HepG2 (cell line): ENCODE data around the gene JMJD8. TPM values are rescaled to one million over a fixed set of nuclear protein-coding genes. Genes with fewer than 3 reads are reported as not detected.

ENCODE experiments used
- ASH2L ChIP-seq: fragments of 300-600, 200-600 bp; sonication (generic); IDR thresholded peaks from 2 replicates; pipeline ENCODE4 v1.7.0; 2017; ENCODE audit warnings: low read depth, mild to moderate bottlenecking, moderate library complexity, mixed read lengths, low read length; ENCODE audit not compliant: insufficient read length
- ELF4 ChIP-seq: sonication (generic); formaldehyde crosslinking; IDR thresholded peaks from 2 replicates; pipeline ENCODE4 v1.5.0; 2020; ENCODE audit warnings: missing genetic modification reagents, mild to moderate bottlenecking, moderate library complexity, borderline replicate concordance
- JUND ChIP-seq: sonication (generic); formaldehyde crosslinking; IDR thresholded peaks from 2 replicates; pipeline ENCODE4 v1.8.0; 2022; ENCODE audit warnings: mild to moderate bottlenecking, missing genetic modification reagents
- KDM1A ChIP-seq: IDR thresholded peaks from 2 replicates; pipeline ENCODE4 v1.6.1; 2016; ENCODE audit warnings: missing compliant biosample characterization
- NR3C1 ChIP-seq: sonication (generic); formaldehyde crosslinking; IDR thresholded peaks from 2 replicates; pipeline ENCODE4 v1.4.0; 2020; ENCODE audit warnings: missing genetic modification reagents
- RARG ChIP-seq: sonication (generic); formaldehyde crosslinking; IDR thresholded peaks from 2 replicates; pipeline ENCODE4 v1.4.0; 2020; ENCODE audit warnings: low read depth, mild to moderate bottlenecking, missing genetic modification reagents
- TCF7L2 ChIP-seq: IDR thresholded peaks from 2 replicates; pipeline ENCODE4 v1.6.1; 2011; ENCODE audit warnings: mild to moderate bottlenecking, low read depth, low read length, moderate library complexity
- ZEB1 ChIP-seq: IDR thresholded peaks from 2 replicates; pipeline ENCODE4 v1.6.1; 2012; ENCODE audit warnings: mild to moderate bottlenecking, low read depth, inconsistent platforms; ENCODE audit not compliant: insufficient replicate concordance
- ZFAT ChIP-seq: sonication (generic); formaldehyde crosslinking; conservative IDR thresholded peaks from 2 replicates; pipeline ENCODE4 v1.8.1; 2023; ENCODE audit warnings: missing genetic modification reagents, inconsistent platforms
- ZNF160 ChIP-seq: sonication (generic); formaldehyde crosslinking; IDR thresholded peaks from 2 replicates; pipeline ENCODE4 v1.8.0; 2022; ENCODE audit warnings: mild to moderate bottlenecking, inconsistent platforms, missing genetic modification reagents
- ZNF354B ChIP-seq: sonication (generic); formaldehyde crosslinking; IDR thresholded peaks from 2 replicates; pipeline ENCODE4 v1.8.0; 2022; ENCODE audit warnings: mild to moderate bottlenecking, missing genetic modification reagents
- ZNF451 ChIP-seq: sonication (generic); formaldehyde crosslinking; IDR thresholded peaks from 2 replicates; pipeline ENCODE4 v1.5.0; 2020; ENCODE audit warnings: mild to moderate bottlenecking, missing genetic modification reagents
- ZNF552 ChIP-seq: sonication (generic); formaldehyde crosslinking; IDR thresholded peaks from 2 replicates; pipeline ENCODE4 v1.9.0; 2022; ENCODE audit warnings: missing genetic modification reagents, mild to moderate bottlenecking, borderline replicate concordance
- ZNF652 ChIP-seq: IDR thresholded peaks from 2 replicates; pipeline ENCODE4 v1.6.1; 2016; ENCODE audit warnings: low read depth, borderline replicate concordance
- ZNF660 ChIP-seq: sonication (generic); formaldehyde crosslinking; IDR thresholded peaks from 2 replicates; pipeline ENCODE4 v1.5.1; 2020; ENCODE audit warnings: mild to moderate bottlenecking, low read depth, missing genetic modification reagents, borderline replicate concordance
- ZNF703 ChIP-seq: sonication (generic); formaldehyde crosslinking; IDR thresholded peaks from 2 replicates; pipeline ENCODE4 v1.5.1; 2020; ENCODE audit warnings: missing genetic modification reagents, mild to moderate bottlenecking, moderate library complexity, borderline replicate concordance
- polyA plus RNA-seq, 8 experiments: library from polyadenylated mRNA; depleted of rRNA in 3 of 8; stranded (reverse) in 7 of 8; unstranded in 1 of 8; fragments of >200 nt; fragmentation: Illumina TruSeq in 4 of 8; extraction: Trizol in 4 of 8; gene quantifications; 2 replicates each; pipeline versions ENCODE4 v1.2.1 to v1.2.3, GENCODE V29; 2011 to 2016; ENCODE audit warnings: low read depth in 4 of 8, missing spikeins in 1 of 8, mixed read lengths in 1 of 8; ENCODE audit not compliant: insufficient read depth in 1 of 8
- total RNA-seq, 5 experiments: library from RNA; depleted of rRNA; stranded (reverse); fragments of >200 nt; fragmentation: Illumina TruSeq; extraction: Trizol; gene quantifications; 2 replicates each; pipeline ENCODE4 v1.2.3, GENCODE V29; 2016; ENCODE audit warnings: low read depth in 1 of 5
- TF ChIP-seq, protein P1 (sequence below): IDR thresholded peaks from 2 replicates; pipeline ENCODE4 v1.6.1; 2016; ENCODE audit warnings: low read depth, borderline replicate concordance
- TF ChIP-seq, protein P2 (sequence below): sonication (generic); formaldehyde crosslinking; IDR thresholded peaks from 2 replicates; pipeline ENCODE4 v1.4.0; 2020; ENCODE audit warnings: mild to moderate bottlenecking, missing genetic modification reagents
- TF ChIP-seq, protein P3 (sequence below): sonication (generic); formaldehyde crosslinking; IDR thresholded peaks from 2 replicates; pipeline ENCODE4 v1.8.0; 2023; ENCODE audit warnings: mild to moderate bottlenecking, missing genetic modification reagents
- TF ChIP-seq, protein P4 (sequence below): sonication (generic); formaldehyde crosslinking; IDR thresholded peaks from 2 replicates; pipeline ENCODE4 v1.4.0; 2020; ENCODE audit warnings: missing genetic modification reagents
- TF ChIP-seq, protein P5 (sequence below): sonication (generic); formaldehyde crosslinking; IDR thresholded peaks from 2 replicates; pipeline ENCODE4 v1.9.0; 2021; ENCODE audit warnings: missing genetic modification reagents, borderline replicate concordance

JMJD8 gene
- total and polyA plus RNA-seq, 2 of the 13 experiments (the other 11 are each of a cell fraction or from before 2014, with no cell fraction given), result 2.6 to 11.8 TPM

DNA sequence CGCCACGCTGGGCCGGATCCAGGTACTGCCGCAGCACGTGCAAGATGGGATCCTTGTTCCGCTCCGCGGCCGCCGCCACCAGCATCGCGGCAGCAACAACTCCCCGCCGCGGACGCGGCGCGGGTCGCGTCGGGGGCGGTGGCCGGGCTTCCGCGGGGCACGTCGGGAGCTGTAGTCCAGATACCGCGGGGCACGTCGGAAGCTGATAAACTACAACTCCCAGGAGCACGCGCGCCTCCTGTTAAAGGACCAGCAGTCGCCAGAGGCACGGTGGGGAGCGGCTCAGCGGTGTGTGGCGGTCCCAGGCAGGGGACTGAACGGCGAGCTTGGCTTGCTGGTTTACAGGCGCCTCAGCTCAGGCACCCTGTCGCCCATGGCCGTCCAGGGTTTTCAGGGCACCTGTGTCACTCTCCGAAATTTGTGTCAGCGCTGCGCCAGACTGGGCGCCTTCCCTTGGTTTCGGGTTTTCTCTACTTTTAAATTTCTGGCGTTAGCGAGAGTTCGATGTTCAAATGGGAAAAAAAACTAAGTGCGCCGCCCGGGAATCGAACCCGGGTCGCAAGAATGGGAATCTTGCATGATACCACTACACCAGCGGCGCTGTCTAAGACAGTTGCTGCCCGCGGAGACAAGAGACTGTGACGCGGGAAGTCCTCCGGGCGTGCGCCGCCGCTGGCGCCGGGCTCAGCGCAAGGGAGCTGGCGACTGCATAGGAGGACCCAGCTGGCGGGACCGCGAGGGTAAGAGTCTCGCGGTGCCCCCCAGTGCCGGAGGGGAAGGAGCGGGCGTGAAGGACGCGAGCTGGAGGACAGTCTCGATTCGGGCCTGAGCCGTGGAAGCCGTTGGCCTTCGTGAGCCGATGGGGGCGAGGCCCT, 47.7 kb downstream of the JMJD8 start, which contains the start of gene METTL26 (continued):
- no peak; the same call in 1 of the 2 replicates for TF ChIP-seq ZNF552 (CRISPR knock-in tag)
- TF ChIP-seq, protein P1, sequence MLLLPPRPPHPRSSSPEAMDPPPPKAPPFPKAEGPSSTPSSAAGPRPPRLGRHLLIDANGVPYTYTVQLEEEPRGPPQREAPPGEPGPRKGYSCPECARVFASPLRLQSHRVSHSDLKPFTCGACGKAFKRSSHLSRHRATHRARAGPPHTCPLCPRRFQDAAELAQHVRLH, result peak; percentile 23; the same call in 1 of the 2 replicates
- TF ChIP-seq ZNF451 (CRISPR knock-in tag), result no peak
- no peak for TF ChIP-seq NR3C1 (CRISPR knock-in tag)
- TF ChIP-seq KDM1A (CRISPR knock-in tag), result no peak; the same call in 1 of the 2 replicates
- TF ChIP-seq, protein P2, sequence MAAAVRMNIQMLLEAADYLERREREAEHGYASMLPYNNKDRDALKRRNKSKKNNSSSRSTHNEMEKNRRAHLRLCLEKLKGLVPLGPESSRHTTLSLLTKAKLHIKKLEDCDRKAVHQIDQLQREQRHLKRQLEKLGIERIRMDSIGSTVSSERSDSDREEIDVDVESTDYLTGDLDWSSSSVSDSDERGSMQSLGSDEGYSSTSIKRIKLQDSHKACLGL (CRISPR knock-in tag), result peak; percentile 75
- TF ChIP-seq ELF4 (CRISPR knock-in tag), result no peak
- TF ChIP-seq ZNF703 (CRISPR knock-in tag), result peak; percentile 41; the same call in 1 of the 2 replicates
- TF ChIP-seq ZNF652 (CRISPR knock-in tag), result no peak
- no peak for TF ChIP-seq ZNF660
- TF ChIP-seq ZNF160 (CRISPR knock-in tag), result no peak; the same call in 1 of the 2 replicates
- no peak for TF ChIP-seq ZFAT (CRISPR knock-in tag)
- peak; percentile 52; the same call in 1 of the 2 replicates for TF ChIP-seq ZNF354B (CRISPR knock-in tag)
- TF ChIP-seq ASH2L, result peak; percentile 84
- TF ChIP-seq, protein P3, sequence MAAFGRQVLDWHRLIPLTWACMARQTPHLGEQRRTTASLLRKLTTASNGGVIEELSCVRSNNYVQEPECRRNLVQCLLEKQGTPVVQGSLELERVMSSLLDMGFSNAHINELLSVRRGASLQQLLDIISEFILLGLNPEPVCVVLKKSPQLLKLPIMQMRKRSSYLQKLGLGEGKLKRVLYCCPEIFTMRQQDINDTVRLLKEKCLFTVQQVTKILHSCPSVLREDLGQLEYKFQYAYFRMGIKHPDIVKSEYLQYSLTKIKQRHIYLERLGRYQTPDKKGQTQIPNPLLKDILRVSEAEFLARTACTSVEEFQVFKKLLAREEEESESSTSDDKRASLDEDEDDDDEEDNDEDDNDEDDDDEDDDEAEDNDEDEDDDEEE (CRISPR knock-in tag), result peak; percentile 94
- TF ChIP-seq, protein P4, sequence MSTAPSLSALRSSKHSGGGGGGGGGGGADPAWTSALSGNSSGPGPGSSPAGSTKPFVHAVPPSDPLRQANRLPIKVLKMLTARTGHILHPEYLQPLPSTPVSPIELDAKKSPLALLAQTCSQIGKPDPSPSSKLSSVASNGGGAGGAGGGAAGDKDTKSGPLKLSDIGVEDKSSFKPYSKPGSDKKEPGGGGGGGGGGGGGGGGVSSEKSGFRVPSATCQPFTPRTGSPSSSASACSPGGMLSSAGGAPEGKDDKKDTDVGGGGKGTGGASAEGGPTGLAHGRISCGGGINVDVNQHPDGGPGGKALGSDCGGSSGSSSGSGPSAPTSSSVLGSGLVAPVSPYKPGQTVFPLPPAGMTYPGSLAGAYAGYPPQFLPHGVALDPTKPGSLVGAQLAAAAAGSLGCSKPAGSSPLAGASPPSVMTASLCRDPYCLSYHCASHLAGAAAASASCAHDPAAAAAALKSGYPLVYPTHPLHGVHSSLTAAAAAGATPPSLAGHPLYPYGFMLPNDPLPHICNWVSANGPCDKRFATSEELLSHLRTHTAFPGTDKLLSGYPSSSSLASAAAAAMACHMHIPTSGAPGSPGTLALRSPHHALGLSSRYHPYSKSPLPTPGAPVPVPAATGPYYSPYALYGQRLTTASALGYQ (CRISPR knock-in tag), result 0 out of 2 replicates have a peak, but pooled peaks have one; percentile 7
- TF ChIP-seq JUND (CRISPR knock-in tag), result no peak
- TF ChIP-seq TCF7L2, result no peak
- TF ChIP-seq, protein P5, sequence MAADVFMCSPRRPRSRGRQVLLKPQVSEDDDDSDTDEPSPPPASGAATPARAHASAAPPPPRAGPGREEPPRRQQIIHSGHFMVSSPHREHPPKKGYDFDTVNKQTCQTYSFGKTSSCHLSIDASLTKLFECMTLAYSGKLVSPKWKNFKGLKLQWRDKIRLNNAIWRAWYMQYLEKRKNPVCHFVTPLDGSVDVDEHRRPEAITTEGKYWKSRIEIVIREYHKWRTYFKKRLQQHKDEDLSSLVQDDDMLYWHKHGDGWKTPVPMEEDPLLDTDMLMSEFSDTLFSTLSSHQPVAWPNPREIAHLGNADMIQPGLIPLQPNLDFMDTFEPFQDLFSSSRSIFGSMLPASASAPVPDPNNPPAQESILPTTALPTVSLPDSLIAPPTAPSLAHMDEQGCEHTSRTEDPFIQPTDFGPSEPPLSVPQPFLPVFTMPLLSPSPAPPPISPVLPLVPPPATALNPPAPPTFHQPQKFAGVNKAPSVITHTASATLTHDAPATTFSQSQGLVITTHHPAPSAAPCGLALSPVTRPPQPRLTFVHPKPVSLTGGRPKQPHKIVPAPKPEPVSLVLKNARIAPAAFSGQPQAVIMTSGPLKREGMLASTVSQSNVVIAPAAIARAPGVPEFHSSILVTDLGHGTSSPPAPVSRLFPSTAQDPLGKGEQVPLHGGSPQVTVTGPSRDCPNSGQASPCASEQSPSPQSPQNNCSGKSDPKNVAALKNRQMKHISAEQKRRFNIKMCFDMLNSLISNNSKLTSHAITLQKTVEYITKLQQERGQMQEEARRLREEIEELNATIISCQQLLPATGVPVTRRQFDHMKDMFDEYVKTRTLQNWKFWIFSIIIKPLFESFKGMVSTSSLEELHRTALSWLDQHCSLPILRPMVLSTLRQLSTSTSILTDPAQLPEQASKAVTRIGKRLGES (CRISPR knock-in tag), result no peak
- TF ChIP-seq RARG (CRISPR knock-in tag), result no peak
- peak; percentile 72 for TF ChIP-seq ZEB1
